HepG2 (cell line): ENCODE measurements around the gene CROT. TPM values are rescaled to one million over a fixed set of nuclear protein-coding genes. Genes with fewer than 3 reads are reported as not detected.
A peak's percentile ranks its signal among the peaks of the same experiment; 100 is the strongest.

Experiments
- BRD4 ChIP-seq: sonication (generic); formaldehyde crosslinking; IDR thresholded peaks from 2 replicates; pipeline ENCODE4 v1.4.0; 2020; ENCODE audit warnings: missing genetic modification reagents
- CHCHD3 ChIP-seq: sonication (generic); formaldehyde crosslinking; IDR thresholded peaks from 2 replicates; pipeline ENCODE4 v1.8.0; 2022; ENCODE audit warnings: mild to moderate bottlenecking, missing genetic modification reagents, moderate library complexity
- FOXP4 ChIP-seq: sonication (generic); formaldehyde crosslinking; IDR thresholded peaks from 2 replicates; pipeline ENCODE4 v1.4.0; 2020; ENCODE audit warnings: missing genetic modification reagents
- MAFG ChIP-seq: sonication (generic); formaldehyde crosslinking; IDR thresholded peaks from 2 replicates; pipeline ENCODE4 v1.5.1; 2020; ENCODE audit warnings: mild to moderate bottlenecking, missing genetic modification reagents
- NCOR1 ChIP-seq: fragments of 200-600 bp; sonication (generic); IDR thresholded peaks from 2 replicates; pipeline ENCODE4 v1.7.0; 2017; ENCODE audit warnings: antibody characterized with exemption, low read length, borderline replicate concordance
- RBAK ChIP-seq: sonication (generic); formaldehyde crosslinking; IDR thresholded peaks from 2 replicates; pipeline ENCODE4 v1.5.1; 2020; ENCODE audit warnings: mild to moderate bottlenecking, missing genetic modification reagents
- SOX6 ChIP-seq, 2 experiments: fragments of 450-650 bp in 1 of 2; sonication (generic) in 1 of 2; formaldehyde crosslinking in 1 of 2; IDR thresholded peaks; 2 replicates each; pipeline versions ENCODE4 v1.4.0 to v1.6.1; 2017 to 2020; ENCODE audit warnings: antibody characterized with exemption in 1 of 2, mild to moderate bottlenecking in 1 of 2, missing genetic modification reagents in 1 of 2
- USF2 ChIP-seq, 2 experiments: sonication (generic) in 1 of 2; formaldehyde crosslinking in 1 of 2; IDR thresholded peaks; 2 replicates each; pipeline versions ENCODE4 v1.5.1 to v1.6.1; 2011 to 2020; ENCODE audit warnings: borderline replicate concordance in 1 of 2, low read depth in 1 of 2, low read length in 1 of 2, mild to moderate bottlenecking in 1 of 2, missing genetic modification reagents in 1 of 2, moderate library complexity in 1 of 2
- WIZ ChIP-seq: sonication (generic); formaldehyde crosslinking; IDR thresholded peaks from 2 replicates; pipeline ENCODE4 v1.5.1; 2020; ENCODE audit warnings: mild to moderate bottlenecking, missing genetic modification reagents
- ZFP82 ChIP-seq: sonication (generic); formaldehyde crosslinking; IDR thresholded peaks from 2 replicates; pipeline ENCODE4 v1.5.1; 2020; ENCODE audit warnings: mild to moderate bottlenecking, missing genetic modification reagents, borderline replicate concordance
- ZNF296 ChIP-seq: sonication (generic); formaldehyde crosslinking; conservative IDR thresholded peaks from 2 replicates; pipeline ENCODE4 v1.5.0; 2020; ENCODE audit warnings: mild to moderate bottlenecking, missing genetic modification reagents
- ZNF33B ChIP-seq: sonication (generic); formaldehyde crosslinking; IDR thresholded peaks from 2 replicates; pipeline ENCODE4 v1.5.1; 2020; ENCODE audit warnings: mild to moderate bottlenecking, missing genetic modification reagents
- ZNF451 ChIP-seq: sonication (generic); formaldehyde crosslinking; IDR thresholded peaks from 2 replicates; pipeline ENCODE4 v1.5.0; 2020; ENCODE audit warnings: mild to moderate bottlenecking, missing genetic modification reagents
- ZNF546 ChIP-seq: sonication (generic); formaldehyde crosslinking; conservative IDR thresholded peaks from 2 replicates; pipeline ENCODE4 v1.8.1; 2023; ENCODE audit warnings: mild to moderate bottlenecking, missing genetic modification reagents
- ZNF629 ChIP-seq: sonication (generic); formaldehyde crosslinking; conservative IDR thresholded peaks from 2 replicates; pipeline ENCODE4 v1.5.0; 2020; ENCODE audit warnings: missing genetic modification reagents
- ZNF766 ChIP-seq: sonication (generic); formaldehyde crosslinking; IDR thresholded peaks from 2 replicates; pipeline ENCODE4 v1.5.0; 2020; ENCODE audit warnings: missing genetic modification reagents, borderline replicate concordance
- polyA plus RNA-seq, 8 experiments: library from polyadenylated mRNA; depleted of rRNA in 3 of 8; stranded (reverse) in 7 of 8; unstranded in 1 of 8; fragments of >200 nt; fragmentation: Illumina TruSeq in 4 of 8; extraction: Trizol in 4 of 8; gene quantifications; 2 replicates each; pipeline versions ENCODE4 v1.2.1 to v1.2.3, GENCODE V29; 2011 to 2016; ENCODE audit warnings: low read depth in 4 of 8, missing spikeins in 1 of 8, mixed read lengths in 1 of 8; ENCODE audit not compliant: insufficient read depth in 1 of 8
- total RNA-seq, 5 experiments: library from RNA; depleted of rRNA; stranded (reverse); fragments of >200 nt; fragmentation: Illumina TruSeq; extraction: Trizol; gene quantifications; 2 replicates each; pipeline ENCODE4 v1.2.3, GENCODE V29; 2016; ENCODE audit warnings: low read depth in 1 of 5
- TF ChIP-seq, protein P1 (sequence below): sonication (generic); formaldehyde crosslinking; IDR thresholded peaks from 2 replicates; pipeline ENCODE4 v1.5.0; 2020; ENCODE audit warnings: mild to moderate bottlenecking, missing genetic modification reagents
- TF ChIP-seq, protein P2 (sequence below): sonication (generic); formaldehyde crosslinking; conservative IDR thresholded peaks from 2 replicates; pipeline ENCODE4 v1.4.0; 2020; ENCODE audit warnings: missing genetic modification reagents
- TF ChIP-seq, protein P3 (sequence below): sonication (generic); formaldehyde crosslinking; IDR thresholded peaks from 2 replicates; pipeline ENCODE4 v1.5.1; 2020; ENCODE audit warnings: mild to moderate bottlenecking, missing genetic modification reagents, borderline replicate concordance

Gene CROT
- total and polyA plus RNA-seq, 2 of the 13 experiments (the other 11 are each of a cell fraction or from before 2014, with no cell fraction given) = 5.0 to 13.7 TPM

DNA sequence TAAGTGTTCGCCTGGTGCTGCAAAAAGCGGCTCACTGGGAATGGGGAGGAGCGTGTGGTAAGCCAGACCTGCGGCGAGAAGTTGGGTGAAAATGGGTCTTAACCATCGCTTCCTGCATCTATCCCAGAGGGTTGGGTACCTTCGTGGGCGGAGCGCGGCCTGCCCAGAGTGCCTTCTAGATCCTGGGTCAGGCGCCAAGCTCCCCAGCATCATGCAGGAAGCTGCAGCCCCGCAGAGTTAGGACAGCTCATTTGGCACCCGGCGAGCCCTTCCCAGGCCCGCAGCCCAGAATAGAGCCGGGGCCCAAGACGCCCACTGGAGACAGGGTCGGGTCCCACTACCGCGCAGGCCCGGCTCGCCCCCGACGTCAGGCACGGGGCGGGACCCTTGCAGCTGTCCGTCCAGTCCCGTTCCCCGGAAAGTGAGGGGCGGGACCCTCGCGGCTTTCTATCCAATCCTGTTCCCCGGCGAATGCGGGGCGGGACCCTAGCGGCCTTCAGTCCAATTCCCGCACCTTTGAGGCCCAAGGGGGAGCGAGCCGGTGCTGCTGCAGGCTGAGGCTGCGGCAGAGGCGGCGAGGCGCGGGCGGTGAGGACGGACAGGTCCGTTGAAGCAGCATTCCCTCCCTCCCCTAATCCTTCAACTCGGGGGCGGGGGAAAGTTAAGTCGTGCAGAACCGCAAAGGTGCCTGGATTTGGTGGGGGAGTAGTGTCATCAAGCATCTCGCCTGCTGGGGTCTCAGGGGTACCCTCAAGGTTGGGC, at the start of gene CROT (continued):
- TF ChIP-seq, protein P1, sequence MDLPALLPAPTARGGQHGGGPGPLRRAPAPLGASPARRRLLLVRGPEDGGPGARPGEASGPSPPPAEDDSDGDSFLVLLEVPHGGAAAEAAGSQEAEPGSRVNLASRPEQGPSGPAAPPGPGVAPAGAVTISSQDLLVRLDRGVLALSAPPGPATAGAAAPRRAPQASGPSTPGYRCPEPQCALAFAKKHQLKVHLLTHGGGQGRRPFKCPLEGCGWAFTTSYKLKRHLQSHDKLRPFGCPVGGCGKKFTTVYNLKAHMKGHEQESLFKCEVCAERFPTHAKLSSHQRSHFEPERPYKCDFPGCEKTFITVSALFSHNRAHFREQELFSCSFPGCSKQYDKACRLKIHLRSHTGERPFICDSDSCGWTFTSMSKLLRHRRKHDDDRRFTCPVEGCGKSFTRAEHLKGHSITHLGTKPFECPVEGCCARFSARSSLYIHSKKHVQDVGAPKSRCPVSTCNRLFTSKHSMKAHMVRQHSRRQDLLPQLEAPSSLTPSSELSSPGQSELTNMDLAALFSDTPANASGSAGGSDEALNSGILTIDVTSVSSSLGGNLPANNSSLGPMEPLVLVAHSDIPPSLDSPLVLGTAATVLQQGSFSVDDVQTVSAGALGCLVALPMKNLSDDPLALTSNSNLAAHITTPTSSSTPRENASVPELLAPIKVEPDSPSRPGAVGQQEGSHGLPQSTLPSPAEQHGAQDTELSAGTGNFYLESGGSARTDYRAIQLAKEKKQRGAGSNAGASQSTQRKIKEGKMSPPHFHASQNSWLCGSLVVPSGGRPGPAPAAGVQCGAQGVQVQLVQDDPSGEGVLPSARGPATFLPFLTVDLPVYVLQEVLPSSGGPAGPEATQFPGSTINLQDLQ (CRISPR knock-in tag) = 0 out of 2 replicates have a peak, but pooled peaks have one; percentile 84
- TF ChIP-seq ZFP82 (CRISPR knock-in tag) = 0 out of 2 replicates have a peak, but pooled peaks have one; percentile 13
- TF ChIP-seq ZNF33B (CRISPR knock-in tag) = peak; percentile 62; the same call in 1 of the 2 replicates
- TF ChIP-seq SOX6 (IDR thresholded peaks at IDR 0.05) = no peak
- TF ChIP-seq SOX6 (CRISPR knock-in tag; IDR thresholded peaks at IDR 0.05) = peak; percentile 70
- TF ChIP-seq ZNF629 = no peak
- TF ChIP-seq, protein P2, sequence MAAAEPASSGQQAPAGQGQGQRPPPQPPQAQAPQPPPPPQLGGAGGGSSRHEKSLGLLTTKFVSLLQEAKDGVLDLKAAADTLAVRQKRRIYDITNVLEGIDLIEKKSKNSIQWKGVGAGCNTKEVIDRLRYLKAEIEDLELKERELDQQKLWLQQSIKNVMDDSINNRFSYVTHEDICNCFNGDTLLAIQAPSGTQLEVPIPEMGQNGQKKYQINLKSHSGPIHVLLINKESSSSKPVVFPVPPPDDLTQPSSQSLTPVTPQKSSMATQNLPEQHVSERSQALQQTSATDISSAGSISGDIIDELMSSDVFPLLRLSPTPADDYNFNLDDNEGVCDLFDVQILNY (CRISPR knock-in tag) = peak; percentile 26; the same call in 1 of the 2 replicates
- TF ChIP-seq MAFG (CRISPR knock-in tag) = no peak
- TF ChIP-seq ZNF546 (CRISPR knock-in tag) = no peak
- no peak for TF ChIP-seq USF2 (IDR thresholded peaks at IDR 0.05; ENCODE audit: low read depth, low read length)
- 0 out of 2 replicates have a peak, but pooled peaks have one; percentile 32 for TF ChIP-seq USF2 (CRISPR knock-in tag; IDR thresholded peaks at IDR 0.05; ENCODE audit: borderline replicate concordance)
- peak; percentile 20; the same call in 1 of the 2 replicates for TF ChIP-seq NCOR1
- TF ChIP-seq RBAK (CRISPR knock-in tag) = no peak
- TF ChIP-seq ZNF451 (CRISPR knock-in tag) = peak; percentile 42; the same call in 1 of the 2 replicates
- no peak for TF ChIP-seq BRD4
- TF ChIP-seq ZNF766 = no peak
- TF ChIP-seq, protein P3, sequence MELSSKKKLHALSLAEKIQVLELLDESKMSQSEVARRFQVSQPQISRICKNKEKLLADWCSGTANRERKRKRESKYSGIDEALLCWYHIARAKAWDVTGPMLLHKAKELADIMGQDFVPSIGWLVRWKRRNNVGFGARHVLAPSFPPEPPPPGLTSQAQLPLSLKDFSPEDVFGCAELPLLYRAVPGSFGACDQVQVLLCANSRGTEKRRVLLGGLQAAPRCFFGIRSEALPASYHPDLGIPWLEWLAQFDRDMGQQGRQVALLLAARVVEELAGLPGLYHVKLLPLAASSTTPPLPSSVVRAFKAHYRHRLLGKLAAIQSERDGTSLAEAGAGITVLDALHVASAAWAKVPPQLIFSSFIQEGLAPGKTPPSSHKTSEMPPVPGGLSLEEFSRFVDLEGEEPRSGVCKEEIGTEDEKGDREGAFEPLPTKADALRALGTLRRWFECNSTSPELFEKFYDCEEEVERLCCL (CRISPR knock-in tag) = peak; percentile 86; the same call in 1 of the 2 replicates
- no peak for TF ChIP-seq WIZ (CRISPR knock-in tag)
- no peak for TF ChIP-seq ZNF296
- no peak for TF ChIP-seq FOXP4 (CRISPR knock-in tag)
- TF ChIP-seq CHCHD3 = no peak
